Ishikawa (cell line): Measurements from ENCODE around the gene MAP3K10.

ENCODE experiments used
- CEBPB ChIP-seq: IDR thresholded peaks from 2 replicates; pipeline ENCODE4 v1.6.1; 2012
- CREB1 ChIP-seq: IDR thresholded peaks from 2 replicates; pipeline ENCODE4 v1.6.1; 2012; ENCODE audit warnings: low read depth
- EGR1 ChIP-seq: IDR thresholded peaks from 2 replicates; pipeline ENCODE4 v1.6.1; 2012
- EP300 ChIP-seq: IDR thresholded peaks from 2 replicates; pipeline ENCODE4 v1.6.1; 2012; ENCODE audit warnings: borderline replicate concordance
- FOXM1 ChIP-seq: IDR thresholded peaks from 2 replicates; pipeline ENCODE4 v1.6.1; 2012; ENCODE audit warnings: low read depth, borderline replicate concordance
- MAX ChIP-seq: IDR thresholded peaks from 2 replicates; pipeline ENCODE4 v1.6.1; 2012
- NFIC ChIP-seq: IDR thresholded peaks from 2 replicates; pipeline ENCODE4 v1.6.1; 2012
- RAD21 ChIP-seq: IDR thresholded peaks from 2 replicates; pipeline ENCODE4 v1.6.1; 2012; ENCODE audit warnings: low read depth
- REST ChIP-seq: IDR thresholded peaks from 2 replicates; pipeline ENCODE4 v1.6.1; 2012; ENCODE audit warnings: low read depth, mild to moderate bottlenecking
- TAF1 ChIP-seq: IDR thresholded peaks from 2 replicates; pipeline ENCODE4 v1.6.1; 2012; ENCODE audit warnings: low read depth, mild to moderate bottlenecking
- TCF12 ChIP-seq: IDR thresholded peaks from 2 replicates; pipeline ENCODE4 v1.6.1; 2012; ENCODE audit warnings: low read depth
- TEAD4 ChIP-seq: IDR thresholded peaks from 2 replicates; pipeline ENCODE4 v1.6.1; 2012
- USF1 ChIP-seq: IDR thresholded peaks from 2 replicates; pipeline ENCODE4 v1.6.1; 2012
- YY1 ChIP-seq: IDR thresholded peaks from 2 replicates; pipeline ENCODE4 v1.6.1; 2012; ENCODE audit warnings: low read depth
- ZBTB7A ChIP-seq: IDR thresholded peaks from 2 replicates; pipeline ENCODE4 v1.6.1; 2012; ENCODE audit warnings: low read depth

Gene MAP3K10

GRCh38 chr19:40217934-40218890 is 27.0 kb downstream of the MAP3K10 start, which contains the start of gene TTC9B:
Gene TTC9B, minus strand, starts transcription at chr19:40218384. Its CDS starts 3 bp downstream, at chr19:40218381.
- TF ChIP-seq MAX: peak; percentile 16; the same call in 1 of the 2 replicates
- peak; percentile 33; the same call in 1 of the 2 replicates for TF ChIP-seq TCF12
- TF ChIP-seq REST: peak; percentile 97
- 0 out of 2 replicates have a peak, but pooled peaks have one; percentile 49 for TF ChIP-seq ZBTB7A
- no peak for TF ChIP-seq NFIC
- TF ChIP-seq CREB1: no peak
- 0 out of 2 replicates have a peak, but pooled peaks have one; percentile 48 for TF ChIP-seq YY1
- TF ChIP-seq EP300: 0 out of 2 replicates have a peak, but pooled peaks have one; percentile 25
- no peak for TF ChIP-seq TAF1

- TF ChIP-seq REST: no peak
- TF ChIP-seq CREB1: no peak
- TF ChIP-seq FOXM1: no peak
- no peak for TF ChIP-seq TCF12
- no peak for TF ChIP-seq ZBTB7A
- TF ChIP-seq RAD21: no peak
- no peak for TF ChIP-seq CEBPB
- no peak for TF ChIP-seq EP300
- TF ChIP-seq EGR1: no peak
- peak; percentile 75 for TF ChIP-seq NFIC
- peak; percentile 71 for TF ChIP-seq MAX
- no peak for TF ChIP-seq YY1
- peak; percentile 82 for TF ChIP-seq USF1
- no peak for TF ChIP-seq TAF1
- no peak for TF ChIP-seq TEAD4
These were observed 28.6 kb downstream of the MAP3K10 start for GRCh38 chr19:40219721-40220276.

GRCh38 chr19:40220674-40221073 is 29.4 kb downstream of the MAP3K10 start:
- TF ChIP-seq EGR1: no peak
- no peak for TF ChIP-seq ZBTB7A
- no peak for TF ChIP-seq CEBPB
- no peak for TF ChIP-seq RAD21
- TF ChIP-seq REST: no peak
- TF ChIP-seq NFIC: no peak
- no peak for TF ChIP-seq FOXM1
- TF ChIP-seq CREB1: no peak
- TF ChIP-seq TAF1: no peak
- TF ChIP-seq USF1: no peak
- no peak for TF ChIP-seq YY1
- no peak for TF ChIP-seq TEAD4
- TF ChIP-seq MAX: no peak
- no peak for TF ChIP-seq TCF12
- no peak for TF ChIP-seq EP300
